Spleen (tissue), 11 donors: ENCODE data around the gene CENPO. TPM values are rescaled to one million over a fixed set of nuclear protein-coding genes. Genes with fewer than 3 reads are reported as not detected.
"Not testable (repeated sequence)": the region's sequence is repeated elsewhere in the genome, so short reads cannot be mapped to it uniquely, and the experiment has no call there.

Experiments used
- DNase-seq: peaks from one replicate; pipeline ENCODE4 v3.0.0-alpha.2; 2020
- H3K27ac ChIP-seq, 8 donors: fragments of 200-600 bp; sonication (generic) in 7 of 8; 1 replicate in 4 of 8; 2 replicates in 4 of 8; pipeline versions ENCODE4 v1.5.0 to v1.8.0; 2016 to 2021; ENCODE audit warnings: inconsistent platforms in 4 of 8, mild to moderate bottlenecking in 4 of 8, moderate library complexity in 1 of 8
- H3K27me3 ChIP-seq, 7 donors: fragments of 200-600 bp; sonication (generic) in 6 of 7; replicated peaks in 1 of 7; 1 replicate in 4 of 7; 2 replicates in 3 of 7; pipeline versions ENCODE4 v1.5.0 to v1.8.0; 2016 to 2021; ENCODE audit warnings: inconsistent platforms in 3 of 7, mild to moderate bottlenecking in 1 of 7
- H3K36me3 ChIP-seq, 6 donors: fragments of 200-600 bp; sonication (generic) in 5 of 6; 1 replicate in 4 of 6; 2 replicates in 2 of 6; pipeline versions ENCODE4 v1.5.0 to v1.8.0; 2016 to 2021; ENCODE audit warnings: inconsistent platforms in 2 of 6
- H3K4me1 ChIP-seq, 6 donors: fragments of 200-600 bp; sonication (generic) in 5 of 6; 1 replicate in 3 of 6; 2 replicates in 3 of 6; pipeline versions ENCODE4 v1.5.0 to v1.8.0; 2016 to 2021; ENCODE audit warnings: inconsistent platforms in 3 of 6
- H3K4me3 ChIP-seq, 8 donors: fragments of 200-600 bp; sonication (generic) in 7 of 8; 1 replicate in 4 of 8; 2 replicates in 4 of 8; pipeline versions ENCODE4 v1.5.0 to v1.8.0; 2016 to 2021; ENCODE audit warnings: inconsistent platforms in 4 of 8, mild to moderate bottlenecking in 4 of 8, moderate library complexity in 2 of 8
- H3K9me3 ChIP-seq, 8 donors: fragments of 200-600 bp; sonication (generic) in 7 of 8; 1 replicate in 4 of 8; 2 replicates in 4 of 8; pipeline versions ENCODE4 v1.5.0 to v1.8.0; 2016 to 2021; ENCODE audit warnings: inconsistent platforms in 4 of 8
- POLR2A ChIP-seq, 3 donors: fragments of 450-650 bp; IDR thresholded peaks; one replicate each; pipeline ENCODE4 v1.5.1; 2017; ENCODE audit warnings: antibody characterized with exemption in 3 of 3, mild to moderate bottlenecking in 1 of 3
- POLR2AphosphoS5 ChIP-seq, 3 donors: sonication (generic); formaldehyde crosslinking; IDR thresholded peaks; one replicate each; pipeline ENCODE4 v1.5.1; 2017; ENCODE audit warnings: antibody characterized with exemption in 3 of 3
- WGBS, 5 donors: extraction: QIAGEN DNeasy Blood & Tissue Kit in 3 of 5; methylation state at CpG; one replicate each; pipeline versions ENCODE4 v1.1.5 to v1.1.7; 2013 to 2018; 5-methylcytosine and 5-hydroxymethylcytosine counted together
- intact Hi-C: fragments of 100-400 bp; cut with DNase I; formaldehyde crosslinking; loops from one replicate; pipeline ENCODE4 v1.15.0; 2023; ENCODE audit warnings: low total_unique reads
- polyA plus RNA-seq, 3 donors: library from polyadenylated mRNA; stranded (reverse); fragments of 200-250 nt; gene quantifications; one replicate each; pipeline ENCODE4 v1.2.1, GENCODE V29; 2013
- total RNA-seq, 7 donors: library from RNA; depleted of rRNA in 3 of 7; stranded (reverse); fragments of >200 nt in 3 of 7; fragmentation: NEBNext Ultra II Directional in 4 of 7; extraction: Animal tissue kit (Norgen Biotek cat#: 25700) in 4 of 7; gene quantifications; one replicate each; pipeline versions ENCODE4 v1.1.0 to v1.2.1, GENCODE V29; 2016 to 2021
- TF ChIP-seq, protein P1 (sequence below), 11 experiments: fragments of 200-600 bp in 7 of 11; fragments of 450-650 bp in 4 of 11; sonication (generic) in 4 of 11; IDR thresholded peaks in 8 of 11; conservative IDR thresholded peaks in 3 of 11; 1 replicate in 7 of 11; 2 replicates in 4 of 11; pipeline versions ENCODE4 v1.4.0 to v1.8.0; 2016 to 2021; ENCODE audit warnings: antibody characterized with exemption in 11 of 11, inconsistent platforms in 4 of 11, mild to moderate bottlenecking in 1 of 11
- donor health status: healthy with polysubstance abuse.
- donor health status: DM: no; HTN: no; CAD: no; lungs with moderate emphysema.
- donor health status: DM: no; HTN: no; CAD: no.
- donor health status: Bipolar disorder and iron deficiency.
- donor health status: healthy.
- donor health status: DM: no; HTN: no; CAD: no.
- donor health status: DM: yes; HTN: yes; CAD: no.

The CENPO gene
- total and polyA plus RNA-seq, 10 donors, result 1.7 to 10.4 (median 8.2) TPM

DNA sequence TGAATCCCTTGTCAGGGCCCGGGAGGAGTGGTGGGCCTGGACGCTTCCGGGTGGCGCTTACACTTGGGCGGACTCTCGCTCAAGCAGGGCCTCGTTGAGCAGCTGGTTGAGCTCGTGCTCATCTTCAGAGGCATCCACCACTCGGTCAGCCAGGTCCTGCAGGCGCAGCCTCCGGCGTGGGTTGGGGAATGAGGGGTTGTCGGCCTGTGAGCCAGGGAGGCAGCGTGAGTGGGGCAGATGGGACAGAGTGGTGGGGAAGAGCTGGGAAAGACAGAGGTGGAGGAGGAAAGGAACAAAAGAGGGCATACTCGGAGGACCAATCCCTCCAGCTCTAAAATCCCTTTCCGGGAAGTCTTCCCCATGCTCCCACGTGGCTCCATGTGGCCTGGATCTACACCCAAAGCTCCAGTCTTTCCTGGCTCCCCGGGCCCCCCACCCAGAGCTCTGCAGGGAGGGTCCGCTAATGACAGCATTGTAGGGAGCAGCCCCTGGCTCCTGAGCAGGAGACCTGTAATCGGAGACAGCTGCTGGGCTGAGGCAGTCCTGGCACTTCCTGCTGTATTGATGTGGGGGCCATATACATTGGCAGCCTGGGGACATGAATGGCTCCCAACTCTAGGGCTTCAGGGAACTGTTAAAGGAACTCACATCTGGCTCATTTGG lies 41.6 kb downstream of the CENPO start:
- Histone ChIP-seq H3K4me3 (no peak overlapping the region), H3K27ac (no peak overlapping the region), H3K36me3 (peaks cover 0 to 94% (median 24%) of the 10 kb centered on the region in 6 donors), H3K9me3 (no peaks in the 10 kb centered on the region), H3K27me3 (no peaks in the 10 kb centered on the region), H3K4me1 (no peaks in the 10 kb centered on the region)
- intact Hi-C loops, result no loop called here
- DNase-seq, result peak; percentile 66
- 92 to 97% (median 95%) methylated on average over 20 of the region's 20 CpGs for WGBS, 5 donors
- TF ChIP-seq POLR2AphosphoS5 (IDR thresholded peaks at IDR 0.05), result no peak
- TF ChIP-seq POLR2A (IDR thresholded peaks at IDR 0.05), result no peak
- TF ChIP-seq, protein P1, sequence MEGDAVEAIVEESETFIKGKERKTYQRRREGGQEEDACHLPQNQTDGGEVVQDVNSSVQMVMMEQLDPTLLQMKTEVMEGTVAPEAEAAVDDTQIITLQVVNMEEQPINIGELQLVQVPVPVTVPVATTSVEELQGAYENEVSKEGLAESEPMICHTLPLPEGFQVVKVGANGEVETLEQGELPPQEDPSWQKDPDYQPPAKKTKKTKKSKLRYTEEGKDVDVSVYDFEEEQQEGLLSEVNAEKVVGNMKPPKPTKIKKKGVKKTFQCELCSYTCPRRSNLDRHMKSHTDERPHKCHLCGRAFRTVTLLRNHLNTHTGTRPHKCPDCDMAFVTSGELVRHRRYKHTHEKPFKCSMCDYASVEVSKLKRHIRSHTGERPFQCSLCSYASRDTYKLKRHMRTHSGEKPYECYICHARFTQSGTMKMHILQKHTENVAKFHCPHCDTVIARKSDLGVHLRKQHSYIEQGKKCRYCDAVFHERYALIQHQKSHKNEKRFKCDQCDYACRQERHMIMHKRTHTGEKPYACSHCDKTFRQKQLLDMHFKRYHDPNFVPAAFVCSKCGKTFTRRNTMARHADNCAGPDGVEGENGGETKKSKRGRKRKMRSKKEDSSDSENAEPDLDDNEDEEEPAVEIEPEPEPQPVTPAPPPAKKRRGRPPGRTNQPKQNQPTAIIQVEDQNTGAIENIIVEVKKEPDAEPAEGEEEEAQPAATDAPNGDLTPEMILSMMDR (IDR thresholded peaks at IDR 0.05 in 8 of 11, conservative IDR thresholded peaks at IDR 0.05 in 3 of 11), result no peak

DNA sequence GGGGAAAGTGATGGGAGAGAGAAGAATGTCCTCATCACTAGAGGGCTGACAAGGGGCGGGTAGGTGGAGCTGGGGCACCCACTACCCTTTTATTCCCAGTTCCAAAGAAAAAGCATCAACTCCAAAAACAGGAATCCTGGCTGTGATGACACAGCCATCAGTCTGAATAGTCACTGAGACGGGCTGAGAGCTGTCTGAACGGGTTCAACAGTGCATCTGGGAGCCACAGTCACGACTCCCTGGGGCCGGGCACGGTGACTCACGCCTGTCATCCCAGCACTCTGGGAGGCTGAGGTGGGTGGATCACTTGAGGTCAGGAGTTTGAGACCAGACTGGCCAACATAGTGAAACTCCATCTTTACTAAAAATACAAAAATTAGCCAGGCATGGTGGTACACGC lies 42.2 kb downstream of the CENPO start:
- WGBS, 5 donors, result 88 to 97% (median 95%) methylated on average over 8 of the region's 8 CpGs
- H3K4me3 ChIP-seq, H3K9me3 ChIP-seq, H3K27ac ChIP-seq, H3K27me3 ChIP-seq, H3K4me1 ChIP-seq, intact Hi-C loops: not testable (repeated sequence)
- peaks cover 0 to 95% (median 27%) of the 10 kb centered on the region in 6 donors for H3K36me3 ChIP-seq
- DNase-seq, result peak; percentile 34

DNA sequence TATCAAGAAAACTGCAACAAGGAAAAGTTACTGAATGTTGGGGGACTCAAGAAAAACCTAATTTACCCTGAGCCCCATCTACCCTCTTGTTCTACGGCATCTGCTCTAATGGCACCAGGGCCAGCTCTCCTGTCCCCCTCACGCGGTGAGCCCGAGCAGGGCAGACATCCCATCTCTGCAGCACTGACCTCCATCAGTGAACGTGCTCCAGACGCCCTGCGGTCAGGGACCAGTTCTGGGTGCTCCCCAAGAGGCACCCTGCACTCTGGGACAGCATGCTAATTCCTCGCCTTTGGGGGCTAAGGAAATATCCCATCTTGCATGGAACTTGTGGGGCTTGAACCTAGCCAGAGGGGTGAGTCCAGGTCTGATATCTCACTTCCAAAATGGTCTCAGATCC lies 43.0 kb downstream of the CENPO start:
- 91 to 97% (median 93%) methylated on average over 8 of the region's 8 CpGs for WGBS, 5 donors
- intact Hi-C loops, result no loop called here
- peaks cover 0 to 95% (median 31%) of the 10 kb centered on the region in 6 donors for H3K36me3 ChIP-seq
- H3K4me1 ChIP-seq, result no peaks in the 10 kb centered on the region
- no peaks in the 10 kb centered on the region for H3K27me3 ChIP-seq
- H3K4me3 ChIP-seq, result no peak overlapping the region
- DNase-seq, result peak; percentile 55
- no peak overlapping the region for H3K27ac ChIP-seq
- TF ChIP-seq, protein P1 (IDR thresholded peaks at IDR 0.05 in 8 of 11, conservative IDR thresholded peaks at IDR 0.05 in 3 of 11), result no peak
- TF ChIP-seq POLR2AphosphoS5 (IDR thresholded peaks at IDR 0.05) (no peak), POLR2A (IDR thresholded peaks at IDR 0.05) (no peak)
- no peaks in the 10 kb centered on the region for H3K9me3 ChIP-seq

DNA sequence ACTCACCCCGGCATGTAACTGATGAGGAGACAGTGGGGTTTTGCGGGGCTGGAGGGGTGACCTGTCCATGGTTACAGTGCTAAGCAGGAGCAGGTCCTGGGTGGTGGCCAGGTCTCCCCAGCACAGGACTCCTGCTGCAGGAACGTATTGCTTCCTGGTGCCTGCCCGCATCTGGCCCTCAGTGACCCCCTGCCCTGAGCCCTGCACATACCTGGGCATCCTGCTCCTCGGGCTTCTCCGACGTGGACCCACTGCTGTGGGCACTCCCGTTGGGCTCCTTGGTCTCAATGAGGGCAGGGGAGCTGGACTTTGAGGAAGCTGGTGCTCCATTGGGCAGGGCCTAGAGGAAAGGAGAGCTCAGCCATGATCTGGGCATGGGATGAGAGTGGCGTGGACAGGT lies 43.5 kb downstream of the CENPO start:
- WGBS, 5 donors, result 91 to 97% (median 95%) methylated on average over 5 to 9 of the region's 9 CpGs
- Histone ChIP-seq H3K4me1 (no peaks in the 10 kb centered on the region), H3K36me3 (peaks cover 0 to 96% (median 34%) of the 10 kb centered on the region in 6 donors), H3K27me3 (no peaks in the 10 kb centered on the region), H3K9me3 (no peaks in the 10 kb centered on the region), H3K27ac (no peak overlapping the region), H3K4me3 (no peak overlapping the region)
- peak; percentile 66 for DNase-seq
- intact Hi-C loops, result no loop called here
- TF ChIP-seq, protein P1 (IDR thresholded peaks at IDR 0.05 in 8 of 11, conservative IDR thresholded peaks at IDR 0.05 in 3 of 11), result no peak
- TF ChIP-seq POLR2AphosphoS5 (IDR thresholded peaks at IDR 0.05) (no peak), POLR2A (IDR thresholded peaks at IDR 0.05) (no peak)
